Mesodermal cell (in vitro differentiated cells): ENCODE results near the gene EFCAB8.
"Not testable (repeated sequence)": the region's sequence is repeated elsewhere in the genome, so short reads cannot be mapped to it uniquely, and the experiment has no call there.

Experiments
- H3K27ac ChIP-seq: 2 replicates; pipeline ENCODE4 v1.7.0; 2013; ENCODE audit warnings: mild to moderate bottlenecking, low read depth, low read length, moderate library complexity; ENCODE audit not compliant: severe bottlenecking
- H3K36me3 ChIP-seq: 2 replicates; pipeline ENCODE4 v1.7.1; 2013; ENCODE audit warnings: mild to moderate bottlenecking, low read length, moderate library complexity; ENCODE audit not compliant: control insufficient read depth, insufficient read depth
- H3K4me1 ChIP-seq: one replicate; pipeline ENCODE4 v1.7.1; 2013; ENCODE audit warnings: mild to moderate bottlenecking, low read length; ENCODE audit not compliant: insufficient read depth, control insufficient read depth, poor library complexity, severe bottlenecking
- H3K4me3 ChIP-seq: 2 replicates; pipeline ENCODE4 v1.7.0; 2013; ENCODE audit warnings: low read length, control low read depth, mild to moderate bottlenecking; ENCODE audit not compliant: insufficient read depth, poor library complexity, severe bottlenecking; ENCODE audit errors: extremely low read depth
- H3K9me3 ChIP-seq: 2 replicates; pipeline ENCODE4 v1.7.1; 2013; ENCODE audit warnings: mild to moderate bottlenecking, low read length, moderate library complexity; ENCODE audit not compliant: control insufficient read depth
- WGBS, 2 experiments: methylation state at CpG; one replicate each; pipeline ENCODE4 v1.1.5; 2013; ENCODE audit warnings: missing lambda C conversion rate in 2 of 2; ENCODE audit not compliant: insufficient coverage in 2 of 2; 5-methylcytosine and 5-hydroxymethylcytosine counted together

Gene EFCAB8

DNA sequence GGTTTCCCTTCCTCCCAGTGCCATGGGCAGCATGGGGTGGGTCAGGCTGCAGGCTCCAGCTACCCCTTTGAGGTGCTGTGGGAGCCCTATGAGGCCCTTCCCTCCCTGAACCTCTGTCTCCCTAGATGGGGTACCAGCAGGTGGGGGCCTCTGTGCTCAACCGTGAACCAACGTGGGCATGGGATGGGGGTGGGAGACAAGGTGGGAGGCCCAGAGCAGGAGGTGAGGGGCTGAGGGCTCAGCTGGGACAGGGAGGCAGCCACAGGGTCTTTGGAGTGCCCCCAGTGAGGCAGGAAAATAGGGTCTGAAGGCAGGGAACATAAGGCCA lies 112.2 kb downstream of the EFCAB8 start:
- 100% methylated on average over 2 of the region's 2 CpGs; no CpG with 5 or more reads in 1 of the 2 experiments for WGBS, 2 experiments
- Histone ChIP-seq H3K27ac (peak overlapping the region; percentile 74), H3K4me3 (no peak overlapping the region), H3K36me3 (no peaks in the 10 kb centered on the region), H3K9me3 (no peaks in the 10 kb centered on the region), H3K4me1 (peaks cover 18% of the 10 kb centered on the region)

- Histone ChIP-seq H3K36me3 (no peaks in the 10 kb centered on the region), H3K9me3 (no peaks in the 10 kb centered on the region), H3K27ac (peak overlapping the region; percentile 74), H3K4me3 (no peak overlapping the region), H3K4me1 (peaks cover 18% of the 10 kb centered on the region)
- 58 to 76% methylated on average over 5 to 6 of the region's 6 CpGs for WGBS, 2 experiments
Measured at GRCh38 chr20:32971703-32972161, 113.0 kb downstream of the EFCAB8 start.

DNA sequence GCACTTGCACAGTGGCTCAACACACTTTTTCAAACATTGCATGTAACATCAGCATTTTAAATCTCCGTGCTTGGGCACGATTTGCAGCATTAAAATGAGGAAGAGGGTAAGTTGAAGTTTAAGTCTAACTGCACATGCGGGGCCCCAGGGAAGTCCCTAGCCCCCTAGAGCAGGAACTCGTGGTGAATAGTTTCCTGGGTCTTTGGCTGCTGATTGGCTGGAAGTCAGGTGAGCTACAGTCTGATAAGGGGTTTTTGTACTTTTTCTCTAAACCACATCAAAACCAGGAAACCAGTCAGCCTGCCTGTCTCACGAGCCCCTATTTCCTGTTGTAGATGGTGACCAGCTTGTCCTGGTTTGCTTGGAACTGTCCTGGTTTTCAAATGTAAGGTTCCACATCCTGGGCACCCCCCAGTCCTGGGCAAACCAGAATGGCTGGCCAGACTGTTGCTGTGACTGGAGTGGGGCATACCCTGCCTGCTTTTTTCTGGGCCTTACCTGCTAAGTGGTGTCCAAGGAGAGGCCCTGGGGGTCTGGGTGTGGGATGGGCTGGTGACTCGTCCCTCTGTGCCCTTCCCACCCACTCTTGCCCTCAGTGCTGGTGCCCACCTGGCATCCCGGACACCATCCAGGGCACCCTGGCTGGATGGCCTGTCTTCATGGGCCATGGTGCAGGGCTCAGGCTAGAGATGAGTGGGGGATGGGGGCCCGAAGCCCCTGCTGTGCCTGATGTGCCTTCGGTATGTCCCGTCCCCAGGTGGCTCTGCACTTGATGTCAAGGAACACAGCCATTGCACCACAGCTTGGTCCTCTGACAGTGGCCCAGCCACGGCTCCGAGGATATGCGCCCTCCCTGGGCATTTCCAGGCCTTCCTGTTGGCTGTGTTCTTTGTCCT lies 113.7 kb downstream of the EFCAB8 start:
- H3K36me3 ChIP-seq, result no peaks in the 10 kb centered on the region
- WGBS, 2 experiments, result 86 to 88% methylated on average over 5 to 10 of the region's 13 CpGs
- H3K27ac ChIP-seq, result peak overlapping the region; percentile 74
- no peaks in the 10 kb centered on the region for H3K9me3 ChIP-seq
- H3K4me1 ChIP-seq, result peaks cover 21% of the 10 kb centered on the region
- no peak overlapping the region for H3K4me3 ChIP-seq

- Histone ChIP-seq H3K36me3 (no peaks in the 10 kb centered on the region), H3K4me1 (peaks cover 21% of the 10 kb centered on the region), H3K4me3 (no peak overlapping the region), H3K27ac (no peak overlapping the region), H3K9me3 (no peaks in the 10 kb centered on the region)
- WGBS, 2 experiments, result 78 to 100% methylated on average over 1 to 5 of the region's 10 CpGs
Measured at GRCh38 chr20:32973077-32973717, 114.5 kb downstream of the EFCAB8 start.

- not testable (repeated sequence) for H3K27ac ChIP-seq, H3K9me3 ChIP-seq, H3K36me3 ChIP-seq, H3K4me3 ChIP-seq
- WGBS, 2 experiments, result 53 to 69% methylated on average over 8 to 9 of the region's 9 CpGs
- peaks cover 21% of the 10 kb centered on the region for H3K4me1 ChIP-seq
Measured at GRCh38 chr20:32974204-32975064, 115.7 kb downstream of the EFCAB8 start.

GRCh38 chr20:32975121-32975520 lies 116.4 kb downstream of the EFCAB8 start:
- H3K27ac ChIP-seq, H3K9me3 ChIP-seq, H3K36me3 ChIP-seq, H3K4me3 ChIP-seq: not testable (repeated sequence)
- 72 to 85% methylated on average over 2 to 3 of the region's 4 CpGs for WGBS, 2 experiments
- peaks cover 17% of the 10 kb centered on the region for H3K4me1 ChIP-seq

DNA sequence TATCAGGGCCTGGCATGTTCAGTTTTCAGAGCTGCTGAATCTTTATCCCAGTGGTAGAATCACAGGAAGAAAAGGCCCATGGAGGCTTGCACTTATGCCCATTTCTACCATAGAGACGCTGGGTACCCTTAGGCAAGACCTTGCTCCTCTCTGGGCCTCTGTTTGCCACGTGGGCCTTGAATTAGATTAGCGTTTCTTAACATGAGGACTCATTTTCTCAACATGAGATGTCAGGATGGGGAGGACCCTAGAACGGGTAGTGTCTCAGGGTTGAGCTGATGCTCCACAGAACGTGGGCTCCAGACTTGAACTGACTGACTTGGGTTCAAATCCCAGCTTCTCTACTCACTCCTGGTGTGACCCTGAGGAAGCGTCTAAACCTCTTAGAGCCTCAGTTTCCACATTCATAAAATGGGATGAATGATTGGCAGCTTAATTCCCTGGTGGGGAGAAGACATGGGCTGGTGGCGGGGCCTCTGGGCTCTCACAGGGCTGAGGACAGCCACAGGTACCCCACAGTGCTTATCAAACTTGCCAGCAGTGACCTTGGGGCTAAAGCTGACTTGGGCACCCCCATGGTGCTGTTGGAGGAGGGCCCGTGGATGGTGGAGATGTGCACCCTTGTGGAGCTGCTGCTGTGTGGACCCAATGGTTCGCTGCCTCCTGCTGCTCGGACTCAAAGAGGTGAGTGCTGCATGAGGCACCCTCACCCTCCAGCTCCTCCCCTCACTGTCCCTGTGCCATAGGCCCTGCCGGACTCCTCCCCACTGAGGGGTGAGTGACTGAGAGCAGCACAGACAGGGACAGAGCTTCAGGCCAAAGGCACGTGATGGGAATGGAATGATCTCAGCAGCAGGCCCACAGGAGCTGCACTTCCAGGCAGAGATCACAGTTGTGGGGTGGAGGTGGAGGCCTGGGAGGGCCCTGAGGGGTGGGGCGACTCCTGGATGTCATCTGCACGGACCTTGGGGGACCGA lies 117.3 kb downstream of the EFCAB8 start:
- WGBS, 2 experiments, result 87 to 90% methylated on average over 13 of the region's 15 CpGs
- H3K4me1 ChIP-seq, result peaks cover 17% of the 10 kb centered on the region
- H3K4me3 ChIP-seq, result no peak overlapping the region
- no peaks in the 10 kb centered on the region for H3K9me3 ChIP-seq
- no peak overlapping the region for H3K27ac ChIP-seq
- no peaks in the 10 kb centered on the region for H3K36me3 ChIP-seq

DNA sequence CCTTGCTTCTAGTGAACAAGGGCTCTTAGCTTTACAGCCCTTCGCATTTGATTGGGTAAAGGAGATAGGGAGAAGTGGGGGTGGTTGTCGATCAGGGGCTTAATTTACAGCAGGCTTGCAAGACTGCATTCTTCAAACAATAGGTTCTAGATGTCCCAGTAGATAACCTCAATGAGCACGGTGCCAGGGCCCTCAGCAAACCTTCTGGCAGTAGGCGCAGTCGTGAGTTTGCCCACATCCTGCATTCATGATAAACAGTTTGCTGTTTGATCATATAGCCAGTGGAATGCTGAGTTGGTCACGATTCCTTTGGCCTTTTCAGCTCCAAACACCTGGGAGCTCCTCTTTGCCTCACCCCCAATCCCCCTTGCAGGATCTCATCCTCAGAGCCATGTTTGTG lies 118.0 kb downstream of the EFCAB8 start:
- Histone ChIP-seq H3K36me3 (no peaks in the 10 kb centered on the region), H3K4me3 (no peak overlapping the region), H3K27ac (no peak overlapping the region), H3K9me3 (no peaks in the 10 kb centered on the region), H3K4me1 (peaks cover 12% of the 10 kb centered on the region)
- WGBS, 2 experiments, result 93 to 95% methylated on average over 6 of the region's 6 CpGs

GRCh38 chr20:32977281-32978008 lies 118.7 kb downstream of the EFCAB8 start:
- 95 to 96% methylated on average over 9 of the region's 13 CpGs for whole genome bisulfite sequencing, 2 experiments
- Histone ChIP-seq H3K9me3 (no peaks in the 10 kb centered on the region), H3K4me1 (peaks cover 5% of the 10 kb centered on the region), H3K36me3 (no peaks in the 10 kb centered on the region), H3K4me3 (no peak overlapping the region), H3K27ac (no peak overlapping the region)
